ENCODE data around the gene GALNS. TPM values are rescaled to one million over a fixed set of nuclear protein-coding genes. Genes with fewer than 3 reads are reported as not detected.

GALNS gene
- polyA plus RNA-seq, 1 experiment, result 11.6 TPM

- POLR2A ChIA-PET, result no interaction called here
- CTCF ChIA-PET, result no interaction called here
- no peaks in the 10 kb centered on the region for H3K27me3 ChIP-seq (ENCODE audit: control insufficient read depth, insufficient read depth, low read length)
- TF ChIP-seq, protein P1, sequence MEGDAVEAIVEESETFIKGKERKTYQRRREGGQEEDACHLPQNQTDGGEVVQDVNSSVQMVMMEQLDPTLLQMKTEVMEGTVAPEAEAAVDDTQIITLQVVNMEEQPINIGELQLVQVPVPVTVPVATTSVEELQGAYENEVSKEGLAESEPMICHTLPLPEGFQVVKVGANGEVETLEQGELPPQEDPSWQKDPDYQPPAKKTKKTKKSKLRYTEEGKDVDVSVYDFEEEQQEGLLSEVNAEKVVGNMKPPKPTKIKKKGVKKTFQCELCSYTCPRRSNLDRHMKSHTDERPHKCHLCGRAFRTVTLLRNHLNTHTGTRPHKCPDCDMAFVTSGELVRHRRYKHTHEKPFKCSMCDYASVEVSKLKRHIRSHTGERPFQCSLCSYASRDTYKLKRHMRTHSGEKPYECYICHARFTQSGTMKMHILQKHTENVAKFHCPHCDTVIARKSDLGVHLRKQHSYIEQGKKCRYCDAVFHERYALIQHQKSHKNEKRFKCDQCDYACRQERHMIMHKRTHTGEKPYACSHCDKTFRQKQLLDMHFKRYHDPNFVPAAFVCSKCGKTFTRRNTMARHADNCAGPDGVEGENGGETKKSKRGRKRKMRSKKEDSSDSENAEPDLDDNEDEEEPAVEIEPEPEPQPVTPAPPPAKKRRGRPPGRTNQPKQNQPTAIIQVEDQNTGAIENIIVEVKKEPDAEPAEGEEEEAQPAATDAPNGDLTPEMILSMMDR (IDR thresholded peaks at IDR 0.05; ENCODE audit: low read depth, low read length), result no peak
- H3K9me3 ChIP-seq (ENCODE audit: control insufficient read depth, insufficient read depth, low read length), result no peaks in the 10 kb centered on the region
- DNase-seq (ENCODE audit: low read depth, low spot score), result no peak
- no peak overlapping the region for H3K4me3 ChIP-seq (ENCODE audit: low read depth, low read length)
- no peak overlapping the region for H3K27ac ChIP-seq (ENCODE audit: low read depth, low read length)
Measured at GRCh38 chr16:88841521-88842307, 15.0 kb downstream of the GALNS start.

- Histone ChIP-seq H3K4me3 (ENCODE audit: low read depth, low read length) (no peak overlapping the region), H3K27me3 (ENCODE audit: control insufficient read depth, insufficient read depth, low read length) (no peaks in the 10 kb centered on the region), H3K9me3 (ENCODE audit: control insufficient read depth, insufficient read depth, low read length) (no peaks in the 10 kb centered on the region), H3K27ac (ENCODE audit: low read depth, low read length) (no peak overlapping the region)
- ChIA-PET CTCF (no interaction called here), POLR2A (no interaction called here)
- no peak for DNase-seq (ENCODE audit: low read depth, low spot score)
- TF ChIP-seq, protein P1 (IDR thresholded peaks at IDR 0.05; ENCODE audit: low read depth, low read length), result no peak
Measured at GRCh38 chr16:88840600-88841215, 16.0 kb downstream of the GALNS start.

- POLR2A ChIA-PET, result no interaction called here
- no peak for DNase-seq (ENCODE audit: low read depth, low spot score)
- H3K27me3 ChIP-seq (ENCODE audit: control insufficient read depth, insufficient read depth, low read length), result no peaks in the 10 kb centered on the region
- CTCF ChIA-PET, result no interaction called here
- no peak overlapping the region for H3K27ac ChIP-seq (ENCODE audit: low read depth, low read length)
- no peak overlapping the region for H3K4me3 ChIP-seq (ENCODE audit: low read depth, low read length)
- TF ChIP-seq, protein P1 (IDR thresholded peaks at IDR 0.05; ENCODE audit: low read depth, low read length), result no peak
- H3K9me3 ChIP-seq (ENCODE audit: control insufficient read depth, insufficient read depth, low read length), result no peaks in the 10 kb centered on the region
Measured at GRCh38 chr16:88839745-88840599, 16.8 kb downstream of the GALNS start.

DNA sequence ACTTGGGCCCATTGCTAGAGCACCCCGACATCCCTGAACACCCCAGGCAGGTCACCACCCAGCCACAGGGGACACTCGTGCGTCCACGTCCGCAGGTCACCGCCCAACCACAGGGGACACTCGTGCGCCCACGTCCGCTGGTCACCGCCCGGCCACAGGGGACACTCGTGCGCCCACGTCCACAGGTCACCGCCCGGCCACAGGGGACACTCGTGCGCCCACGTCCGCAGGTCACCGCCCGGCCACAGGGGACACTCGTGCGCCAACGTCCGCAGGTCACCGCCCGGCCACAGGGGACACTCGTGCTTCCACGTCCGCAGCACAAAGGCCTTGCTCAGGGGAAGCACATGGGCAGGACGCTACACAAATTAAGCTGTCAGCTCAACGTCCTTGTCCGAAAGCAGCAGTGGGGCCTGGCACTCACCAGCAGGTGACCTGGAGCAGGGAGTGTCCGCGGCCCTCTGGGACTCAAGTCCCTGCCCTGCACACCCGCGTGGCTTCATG lies 17.7 kb downstream of the GALNS start:
- Histone ChIP-seq H3K9me3 (ENCODE audit: control insufficient read depth, insufficient read depth, low read length) (no peaks in the 10 kb centered on the region), H3K27me3 (ENCODE audit: control insufficient read depth, insufficient read depth, low read length) (no peaks in the 10 kb centered on the region), H3K4me3 (ENCODE audit: low read depth, low read length) (no peak overlapping the region), H3K27ac (ENCODE audit: low read depth, low read length) (no peak overlapping the region)
- CTCF ChIA-PET, result no interaction called here
- POLR2A ChIA-PET, result no interaction called here
- TF ChIP-seq, protein P1 (IDR thresholded peaks at IDR 0.05; ENCODE audit: low read depth, low read length), result no peak
- DNase-seq (ENCODE audit: low read depth, low spot score), result no peak

All from AG04450 (cell line).